Hepatocyte (in vitro differentiated cells): Measurements from ENCODE around the gene C11orf86. TPM values are rescaled to one million over a fixed set of nuclear protein-coding genes. Genes with fewer than 3 reads are reported as not detected.
A peak's percentile ranks its signal among the peaks of the same experiment; 100 is the strongest.

ENCODE experiments used
- DNase-seq: peaks from one replicate; pipeline ENCODE4 v3.0.0-alpha.2; 2016; ENCODE audit warnings: low spot score
- H2AFZ ChIP-seq: fragments of 200-600 bp; sonication (generic); 2 replicates; pipeline ENCODE4 v1.6.0; 2016; ENCODE audit warnings: antibody characterized with exemption, mild to moderate bottlenecking
- H3K27ac ChIP-seq: fragments of 200-600 bp; sonication (generic); 2 replicates; pipeline ENCODE4 v1.5.1; 2016; ENCODE audit warnings: mild to moderate bottlenecking
- H3K27me3 ChIP-seq: fragments of 200-600 bp; sonication (generic); 2 replicates; pipeline ENCODE4 v1.6.1; 2016
- H3K36me3 ChIP-seq: fragments of 200-600 bp; sonication (generic); replicated peaks from 2 replicates; pipeline ENCODE4 v1.5.1; 2016; ENCODE audit warnings: low read depth; ENCODE audit not compliant: insufficient read depth
- H3K4me1 ChIP-seq: fragments of 200-600 bp; sonication (generic); 2 replicates; pipeline ENCODE4 v1.5.1; 2016; ENCODE audit warnings: mild to moderate bottlenecking, moderate library complexity; ENCODE audit not compliant: insufficient read depth
- H3K4me2 ChIP-seq: fragments of 200-600 bp; sonication (generic); 2 replicates; pipeline ENCODE4 v1.6.0; 2016
- H3K4me3 ChIP-seq: fragments of 200-600 bp; sonication (generic); 2 replicates; pipeline ENCODE4 v1.5.1; 2016; ENCODE audit warnings: mild to moderate bottlenecking
- H3K79me2 ChIP-seq: fragments of 200-600 bp; sonication (generic); 2 replicates; pipeline ENCODE4 v1.6.0; 2017; ENCODE audit warnings: mild to moderate bottlenecking
- H3K9me2 ChIP-seq: fragments of 200-600 bp; sonication (generic); replicated peaks from 2 replicates; pipeline ENCODE4 v1.6.0; 2017; ENCODE audit warnings: mild to moderate bottlenecking; ENCODE audit not compliant: insufficient read depth
- H3K9me3 ChIP-seq: fragments of 200-600 bp; sonication (generic); 2 replicates; pipeline ENCODE4 v1.5.1; 2016; ENCODE audit warnings: low read depth, mild to moderate bottlenecking
- H4K20me1 ChIP-seq: fragments of 200-600 bp; sonication (generic); 2 replicates; pipeline ENCODE4 v1.6.0; 2016; ENCODE audit warnings: mild to moderate bottlenecking; ENCODE audit not compliant: insufficient read depth, poor library complexity, severe bottlenecking
- CTCF ChIP-seq: fragments of 200-600 bp; sonication (generic); IDR thresholded peaks from 2 replicates; pipeline ENCODE4 v1.5.1; 2016; ENCODE audit warnings: antibody characterized with exemption, mild to moderate bottlenecking; ENCODE audit not compliant: poor library complexity
- EZH2 ChIP-seq: fragments of 200-600 bp; sonication (generic); IDR thresholded peaks from 2 replicates; pipeline ENCODE4 v1.6.1; 2016; ENCODE audit warnings: antibody characterized with exemption, mild to moderate bottlenecking, borderline replicate concordance
- EZH2phosphoT487 ChIP-seq: fragments of 200-600 bp; sonication (generic); IDR thresholded peaks from one replicate; pipeline ENCODE4 v1.6.1; 2018; ENCODE audit warnings: antibody characterized with exemption, mild to moderate bottlenecking, low read depth, moderate library complexity; ENCODE audit not compliant: unreplicated experiment, severe bottlenecking
- WGBS: methylation state at CpG from one replicate; pipeline ENCODE4 v1.1.6; 2016; ENCODE audit warnings: low lambda C conversion rate; ENCODE audit errors: missing lambda C conversion rate; 5-methylcytosine and 5-hydroxymethylcytosine counted together
- polyA plus RNA-seq: library from polyadenylated mRNA; unstranded; fragments of >200 nt; fragmentation: Nextera tagmentation; extraction: Ambion mirVana; gene quantifications from 2 replicates; pipeline ENCODE4 v1.2.1, GENCODE V29; 2016
- total RNA-seq: library from RNA; depleted of rRNA; stranded (reverse); fragments of >200 nt; gene quantifications from 2 replicates; pipeline ENCODE4 v1.2.3, GENCODE V29; 2014

Gene C11orf86
- total and polyA plus RNA-seq, 2 experiments from 2014 or later: 1.5 to 2.6 TPM

- TF ChIP-seq CTCF: no peak
- Histone ChIP-seq H2AFZ (no peak overlapping the region), H3K9me3 (no peaks in the 10 kb centered on the region), H3K4me2 (no peak overlapping the region), H4K20me1 (no peaks in the 10 kb centered on the region), H3K27ac (no peak overlapping the region), H3K4me1 (peaks cover under 1% of the 10 kb centered on the region), H3K4me3 (no peak overlapping the region), H3K79me2 (no peaks in the 10 kb centered on the region), H3K9me2 (no peaks in the 10 kb centered on the region), H3K27me3 (no peaks in the 10 kb centered on the region), H3K36me3 (no peaks in the 10 kb centered on the region)
- WGBS: 97% methylated on average over 2 of the region's 2 CpGs
- DNase-seq: no peak
These were observed 4.4 kb downstream of the C11orf86 start for GRCh38 chr11:66979336-66979980.

GRCh38 chr11:66981976-66982578 lies 7.0 kb downstream of the C11orf86 start:
- Histone ChIP-seq H3K4me2 (no peak overlapping the region), H3K9me3 (no peaks in the 10 kb centered on the region), H2AFZ (no peak overlapping the region), H3K79me2 (no peaks in the 10 kb centered on the region), H3K4me1 (no peaks in the 10 kb centered on the region), H3K36me3 (no peaks in the 10 kb centered on the region), H3K9me2 (no peaks in the 10 kb centered on the region), H4K20me1 (no peaks in the 10 kb centered on the region), H3K27ac (no peak overlapping the region), H3K27me3 (no peaks in the 10 kb centered on the region), H3K4me3 (no peak overlapping the region)
- WGBS: 55% methylated on average over 9 of the region's 9 CpGs
- DNase-seq: peak; percentile 75
- TF ChIP-seq EZH2: no peak
- TF ChIP-seq EZH2phosphoT487: no peak
- no peak for TF ChIP-seq CTCF

- Histone ChIP-seq H3K27me3 (no peaks in the 10 kb centered on the region), H3K4me2 (no peak overlapping the region), H2AFZ (no peak overlapping the region), H3K79me2 (no peaks in the 10 kb centered on the region), H3K27ac (no peak overlapping the region), H3K9me2 (no peaks in the 10 kb centered on the region), H3K9me3 (no peaks in the 10 kb centered on the region), H3K4me3 (no peak overlapping the region), H4K20me1 (no peaks in the 10 kb centered on the region), H3K36me3 (no peaks in the 10 kb centered on the region), H3K4me1 (no peaks in the 10 kb centered on the region)
- 88% methylated on average over 5 of the region's 5 CpGs for WGBS
- DNase-seq: no peak
- TF ChIP-seq CTCF: no peak
These were observed 8.3 kb downstream of the C11orf86 start for GRCh38 chr11:66983275-66983924.
